ENCODE results near the gene EPN1. TPM values are rescaled to one million over a fixed set of nuclear protein-coding genes. Genes with fewer than 3 reads are reported as not detected.

Gene EPN1
- total and polyA plus RNA-seq, 2 experiments from 2014 or later = 47.1 to 223 TPM

- TF ChIP-seq ZNF462 (CRISPR knock-in tag; IDR thresholded peaks at IDR 0.05) = no peak
- no peak for TF ChIP-seq STAT1 (IDR thresholded peaks at IDR 0.05; ENCODE audit: unreplicated experiment)
- no peak for TF ChIP-seq EZH2 (IDR thresholded peaks at IDR 0.05; ENCODE audit: low read depth, unreplicated experiment)
Observed at GRCh38 chr19:55641426-55642152, 33.4 kb upstream of the EPN1 start (continued).

GRCh38 chr19:55642153-55643002 lies 32.6 kb upstream of the EPN1 start:
- H3K4me3 Mint-ChIP-seq = peak overlapping the region; percentile 84
- no peaks in the 10 kb centered on the region for H3K27me3 ChIP-seq (ENCODE audit: insufficient read depth)
- no peaks in the 10 kb centered on the region for H4K20me1 ChIP-seq (replicated peaks; ENCODE audit: insufficient read depth)
- peak overlapping the region; percentile 95 for H3K27ac Mint-ChIP-seq
- H3K27ac ChIP-seq (ENCODE audit: low read depth) = no peak overlapping the region
- H3K4me1 ChIP-seq (ENCODE audit: insufficient read depth) = no peaks in the 10 kb centered on the region; the same call in 1 of the 2 replicates
- peaks cover 53% of the 10 kb centered on the region for H3K36me3 Mint-ChIP-seq (ENCODE audit: low read depth)
- H3K4me2 ChIP-seq = peak overlapping the region; percentile 96
- peak; percentile 15 for ATAC-seq
- H3K9me3 Mint-ChIP-seq = peaks cover 8% of the 10 kb centered on the region
- peaks cover 37% of the 10 kb centered on the region for H3K79me2 ChIP-seq (replicated peaks; ENCODE audit: insufficient read depth)
- peaks cover 34% of the 10 kb centered on the region for H3F3A ChIP-seq (replicated peaks; ENCODE audit: low read depth)
- DNase-seq (ENCODE audit: low spot score) = no peak
- H3K4me1 Mint-ChIP-seq = peaks cover 22% of the 10 kb centered on the region
- H3K36me3 ChIP-seq (ENCODE audit: insufficient read depth) = no peaks in the 10 kb centered on the region
- no peak for TF ChIP-seq ZNF331 (CRISPR knock-in tag; IDR thresholded peaks at IDR 0.05; ENCODE audit: low read depth)
- TF ChIP-seq CREB1 (CRISPR knock-in tag; IDR thresholded peaks at IDR 0.05; ENCODE audit: low read depth) = no peak
- no peak for TF ChIP-seq ETS1 (IDR thresholded peaks at IDR 0.05)
- TF ChIP-seq NANOG (IDR thresholded peaks at IDR 0.05; ENCODE audit: borderline replicate concordance) = no peak
- no peak for TF ChIP-seq STAT1 (IDR thresholded peaks at IDR 0.05; ENCODE audit: unreplicated experiment)
- peak overlapping the region; percentile 89 for H3K4me3 ChIP-seq
- H3K9me2 ChIP-seq (ENCODE audit: insufficient read depth) = 0 out of 2 replicates have a peak, but pooled peaks cover 3% of the 10 kb centered on the region
- H2AFZ ChIP-seq = peak overlapping the region; percentile 80; the same call in 1 of the 2 replicates
- H3K27me3 Mint-ChIP-seq (ENCODE audit: insufficient read depth, low read depth, poor library complexity) = peaks cover 40% of the 10 kb centered on the region

Measured in GM23338 (cell line).